Esophagus squamous epithelium (tissue), 5 donors: ENCODE data around the gene TRAK1. TPM values are rescaled to one million over a fixed set of nuclear protein-coding genes. Genes with fewer than 3 reads are reported as not detected.

ENCODE experiments used
- DNase-seq: peaks from one replicate; lab custom pipeline; 2025; lab: John Stamatoyannopoulos, UW
- H3K27ac ChIP-seq, 4 donors: fragments of 200-600 bp; sonication (generic); one replicate each; pipeline ENCODE4 v1.5.1; 2016 to 2019; ENCODE audit warnings: mild to moderate bottlenecking in 1 of 4
- H3K27me3 ChIP-seq, 4 donors: fragments of 200-600 bp; sonication (generic); 1 replicate in 3 of 4; 2 replicates in 1 of 4; pipeline versions ENCODE4 v1.5.1 to v1.6.0; 2017 to 2021; ENCODE audit warnings: antibody characterized with exemption in 1 of 4
- H3K36me3 ChIP-seq, 3 donors: fragments of 200-600 bp; sonication (generic); one replicate each; pipeline ENCODE4 v1.5.1; 2016 to 2019
- H3K4me1 ChIP-seq, 3 donors: fragments of 200-600 bp; sonication (generic); one replicate each; pipeline ENCODE4 v1.5.1; 2017 to 2019
- H3K4me3 ChIP-seq, 4 donors: fragments of 200-600 bp; sonication (generic); 1 replicate in 3 of 4; 2 replicates in 1 of 4; pipeline ENCODE4 v1.5.1; 2016 to 2019; ENCODE audit warnings: mild to moderate bottlenecking in 2 of 4, moderate library complexity in 1 of 4
- H3K9me3 ChIP-seq, 3 donors: fragments of 200-600 bp; sonication (generic); one replicate each; pipeline ENCODE4 v1.5.1; 2016 to 2019
- POLR2A ChIP-seq, 4 donors: fragments of 450-650 bp; IDR thresholded peaks; one replicate each; pipeline ENCODE4 v1.6.1; 2017; ENCODE audit warnings: antibody characterized with exemption in 4 of 4, mild to moderate bottlenecking in 4 of 4, moderate library complexity in 3 of 4
- WGBS, 2 donors: methylation state at CpG; one replicate each; pipeline ENCODE4 v1.1.5; 2018; 5-methylcytosine and 5-hydroxymethylcytosine counted together
- intact Hi-C: fragments of 100-400 bp; cut with DNase I; formaldehyde crosslinking; loops from one replicate; pipeline ENCODE4 v1.15.0; 2022
- total RNA-seq, 4 donors: library from RNA; depleted of rRNA; stranded (reverse); fragments of >200 nt; gene quantifications; one replicate each; pipeline ENCODE4 v1.1.0, GENCODE V29; 2016
- TF ChIP-seq, protein P1 (sequence below), 6 experiments: fragments of 450-650 bp in 4 of 6; fragments of 200-600 bp in 2 of 6; sonication (generic) in 2 of 6; IDR thresholded peaks; one replicate each; pipeline ENCODE4 v1.5.1; 2016 to 2019; ENCODE audit warnings: antibody characterized with exemption in 6 of 6, mild to moderate bottlenecking in 4 of 6, moderate library complexity in 4 of 6
- donor health status: DM: yes; HTN: yes; CAD: no.

TRAK1 gene
- total RNA-seq, 4 donors from 2014 or later, result 31.8 to 40.6 (median 37.7) TPM

DNA sequence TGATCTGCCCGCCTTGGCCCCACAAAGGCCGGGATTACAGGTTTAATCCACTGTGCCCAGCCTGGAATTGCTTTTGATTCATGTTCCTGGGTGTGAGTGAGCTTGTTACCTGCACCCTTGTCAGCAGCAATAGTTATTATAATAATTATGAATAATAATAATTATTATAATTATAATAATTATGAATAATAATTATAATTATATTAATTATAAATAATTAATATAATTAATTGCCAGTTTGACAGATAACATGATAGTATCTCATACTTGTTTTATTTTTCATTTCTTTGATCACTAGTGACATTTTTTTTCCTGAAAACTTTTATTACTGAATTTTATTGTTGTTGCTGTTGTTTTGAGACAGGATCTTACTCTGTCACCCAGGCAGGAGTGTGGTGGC is 21.1 kb upstream of the TRAK1 start:
- TF ChIP-seq POLR2A (IDR thresholded peaks at IDR 0.05), result no peak
- TF ChIP-seq, protein P1, sequence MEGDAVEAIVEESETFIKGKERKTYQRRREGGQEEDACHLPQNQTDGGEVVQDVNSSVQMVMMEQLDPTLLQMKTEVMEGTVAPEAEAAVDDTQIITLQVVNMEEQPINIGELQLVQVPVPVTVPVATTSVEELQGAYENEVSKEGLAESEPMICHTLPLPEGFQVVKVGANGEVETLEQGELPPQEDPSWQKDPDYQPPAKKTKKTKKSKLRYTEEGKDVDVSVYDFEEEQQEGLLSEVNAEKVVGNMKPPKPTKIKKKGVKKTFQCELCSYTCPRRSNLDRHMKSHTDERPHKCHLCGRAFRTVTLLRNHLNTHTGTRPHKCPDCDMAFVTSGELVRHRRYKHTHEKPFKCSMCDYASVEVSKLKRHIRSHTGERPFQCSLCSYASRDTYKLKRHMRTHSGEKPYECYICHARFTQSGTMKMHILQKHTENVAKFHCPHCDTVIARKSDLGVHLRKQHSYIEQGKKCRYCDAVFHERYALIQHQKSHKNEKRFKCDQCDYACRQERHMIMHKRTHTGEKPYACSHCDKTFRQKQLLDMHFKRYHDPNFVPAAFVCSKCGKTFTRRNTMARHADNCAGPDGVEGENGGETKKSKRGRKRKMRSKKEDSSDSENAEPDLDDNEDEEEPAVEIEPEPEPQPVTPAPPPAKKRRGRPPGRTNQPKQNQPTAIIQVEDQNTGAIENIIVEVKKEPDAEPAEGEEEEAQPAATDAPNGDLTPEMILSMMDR (IDR thresholded peaks at IDR 0.05), result no peak
- H3K27me3 ChIP-seq, result no peaks in the 10 kb centered on the region
- peak overlapping the region in 3 of 4 donors; percentile 80 to 89 (median 85) for H3K27ac ChIP-seq
- no peak overlapping the region for H3K4me3 ChIP-seq
- H3K4me1 ChIP-seq, result peaks cover 40 to 73% (median 55%) of the 10 kb centered on the region in 3 donors
- intact Hi-C loops, result no loop called here
- no peaks in the 10 kb centered on the region for H3K9me3 ChIP-seq
- no peak for DNase-seq
- H3K36me3 ChIP-seq, result no peaks in the 10 kb centered on the region
- 72 to 94% methylated on average over 2 of the region's 2 CpGs for WGBS, 2 donors

GRCh38 chr3:42070524-42070923 is 20.6 kb upstream of the TRAK1 start:
- Histone ChIP-seq H3K4me1 (peaks cover 40 to 73% (median 55%) of the 10 kb centered on the region in 3 donors), H3K9me3 (no peaks in the 10 kb centered on the region), H3K4me3 (no peak overlapping the region), H3K36me3 (no peaks in the 10 kb centered on the region), H3K27me3 (no peaks in the 10 kb centered on the region), H3K27ac (peak overlapping the region; percentile 50 to 89 (median 82))
- TF ChIP-seq, protein P1 (IDR thresholded peaks at IDR 0.05), result no peak
- TF ChIP-seq POLR2A (IDR thresholded peaks at IDR 0.05), result no peak
- intact Hi-C loops, result no loop called here
- 92 to 100% methylated on average over 1 of the region's 1 CpG for WGBS, 2 donors
- no peak for DNase-seq

- no peaks in the 10 kb centered on the region for H3K27me3 ChIP-seq
- peak overlapping the region in 3 of 4 donors; percentile 9 to 51 (median 25) for H3K4me3 ChIP-seq
- 11 to 12% methylated on average over 9 of the region's 17 CpGs for WGBS, 2 donors
- intact Hi-C loops, result no loop called here
- TF ChIP-seq, protein P1 (IDR thresholded peaks at IDR 0.05), result no peak
- TF ChIP-seq POLR2A (IDR thresholded peaks at IDR 0.05), result peak in 1 of 4 donors; percentile 10
- DNase-seq, result no peak
- H3K36me3 ChIP-seq, result no peaks in the 10 kb centered on the region
- H3K4me1 ChIP-seq, result peaks cover 36 to 63% (median 45%) of the 10 kb centered on the region in 3 donors
- H3K27ac ChIP-seq, result peak overlapping the region; percentile 50 to 89 (median 82)
- no peaks in the 10 kb centered on the region for H3K9me3 ChIP-seq
Observed at GRCh38 chr3:42071904-42072812, 19.0 kb upstream of the TRAK1 start.

DNA sequence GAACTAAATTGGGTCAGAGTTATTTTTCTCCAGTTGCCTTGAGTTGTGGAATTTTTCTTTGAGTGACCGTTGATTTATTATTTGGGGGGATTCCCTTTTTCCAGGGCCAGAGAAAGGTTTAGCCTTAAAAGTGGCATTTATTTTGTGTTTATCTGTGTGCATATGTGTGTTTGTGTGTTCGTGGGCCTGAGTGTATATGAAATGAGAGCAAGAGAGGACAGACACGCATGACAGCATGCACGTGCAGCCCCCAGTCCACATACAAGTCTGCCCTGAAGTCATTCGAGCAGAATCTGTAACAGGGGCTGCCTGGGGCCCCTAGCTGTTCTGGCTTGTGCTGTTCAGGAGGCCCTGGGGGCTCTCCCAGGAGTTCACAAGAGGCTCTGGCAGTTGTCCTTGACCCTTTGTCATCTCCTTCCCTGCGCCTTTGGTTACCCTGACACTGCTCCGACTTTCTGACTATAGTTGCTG is 18.3 kb upstream of the TRAK1 start:
- H3K9me3 ChIP-seq, result no peaks in the 10 kb centered on the region
- peak overlapping the region in 1 of 4 donors; percentile 51 for H3K4me3 ChIP-seq
- H3K4me1 ChIP-seq, result peaks cover 32 to 61% (median 42%) of the 10 kb centered on the region in 3 donors
- 47 to 62% methylated on average over 7 of the region's 7 CpGs for WGBS, 2 donors
- no peaks in the 10 kb centered on the region for H3K27me3 ChIP-seq
- peak overlapping the region; percentile 6 to 85 (median 80) for H3K27ac ChIP-seq
- TF ChIP-seq POLR2A (IDR thresholded peaks at IDR 0.05), result no peak
- TF ChIP-seq, protein P1 (IDR thresholded peaks at IDR 0.05), result no peak
- DNase-seq, result no peak
- intact Hi-C loops, result no loop called here
- H3K36me3 ChIP-seq, result no peaks in the 10 kb centered on the region

DNA sequence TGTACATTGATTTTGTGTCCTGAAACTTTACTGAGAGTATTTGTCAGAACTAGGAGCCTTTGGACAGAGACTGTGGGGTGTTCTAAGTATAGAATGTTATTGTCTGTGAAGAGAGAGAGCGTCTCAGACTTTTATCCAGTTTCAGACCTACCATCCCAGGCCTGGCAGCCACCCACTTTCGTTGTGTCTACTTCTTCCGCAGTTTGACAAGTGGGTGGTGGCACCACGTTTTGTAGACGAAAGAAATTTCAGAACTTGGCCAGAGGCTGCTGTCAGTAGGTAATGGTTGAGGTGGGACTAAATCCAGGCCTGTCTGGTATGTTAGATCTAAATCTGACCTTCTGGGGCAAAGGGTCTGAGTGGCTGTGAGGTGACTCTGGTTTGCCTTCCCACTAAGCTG is 13.4 kb upstream of the TRAK1 start:
- 69 to 94% methylated on average over 5 of the region's 5 CpGs for WGBS, 2 donors
- Histone ChIP-seq H3K9me3 (no peaks in the 10 kb centered on the region), H3K27ac (peak overlapping the region in 2 of 4 donors; percentile 42 to 49), H3K4me3 (no peak overlapping the region), H3K36me3 (no peaks in the 10 kb centered on the region), H3K27me3 (no peaks in the 10 kb centered on the region), H3K4me1 (peaks cover 37 to 56% (median 46%) of the 10 kb centered on the region in 3 donors)
- TF ChIP-seq POLR2A (IDR thresholded peaks at IDR 0.05), result no peak
- TF ChIP-seq, protein P1 (IDR thresholded peaks at IDR 0.05), result no peak
- intact Hi-C loops, result no loop called here
- DNase-seq, result no peak
